Stimulated activated CD4-positive, alpha-beta T cell treated with anti-CD3 and anti-CD28 coated beads, Interleukin-12 subunit alpha, Interleukin-12 subunit beta, amount 100 ng/mL, for 48 hours (primary cell): ENCODE results near the gene NAALADL2.
"Not testable (repeated sequence)": the region's sequence is repeated elsewhere in the genome, so short reads cannot be mapped to it uniquely, and the experiment has no call there.

Source experiments
- DNase-seq, 3 donors: peaks; one replicate each; pipeline ENCODE4 v3.0.0-alpha.2; 2020; ENCODE audit warnings: low read depth in 2 of 3, low spot score in 1 of 3

The NAALADL2 gene

DNA sequence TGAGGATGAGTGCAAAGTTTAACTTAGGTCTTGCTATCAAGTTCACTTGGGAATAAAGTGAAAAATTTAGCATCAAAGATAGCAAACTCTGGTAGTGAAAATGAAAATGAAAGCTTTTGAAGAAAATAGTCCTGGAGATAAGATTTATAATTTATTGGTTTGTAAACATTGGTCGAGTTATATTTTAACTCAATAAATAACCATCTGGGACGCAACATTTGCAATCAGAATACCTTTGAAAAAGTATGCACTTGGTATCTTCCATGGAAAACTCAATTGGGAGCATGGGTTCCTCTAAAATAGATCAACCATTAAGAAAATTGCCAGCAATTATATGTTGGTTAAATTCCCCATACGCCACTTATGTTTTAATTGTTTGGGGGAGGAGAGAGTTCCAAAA, 209.5 kb downstream of the NAALADL2 start:
- no peak for DNase-seq

DNA sequence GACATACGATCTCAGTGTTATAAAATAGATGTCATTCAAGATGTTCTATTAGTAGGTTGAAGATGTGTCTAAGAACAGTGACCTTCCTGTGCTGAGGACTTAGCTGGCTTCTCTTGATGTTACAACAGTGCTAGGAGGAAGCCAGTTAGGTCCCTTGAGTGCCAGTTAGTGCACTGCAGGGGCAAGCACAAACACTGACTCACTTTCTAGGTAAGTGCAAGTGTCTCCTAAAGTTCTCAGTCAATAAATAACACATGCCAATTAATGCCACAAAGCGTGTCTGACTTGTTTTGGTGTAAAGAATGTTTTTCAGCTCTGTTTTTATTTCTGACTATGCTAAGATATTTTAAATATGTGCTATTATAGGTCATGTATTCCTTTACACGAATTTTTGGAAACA, 211.8 kb downstream of the NAALADL2 start:
- no peak for DNase-seq

DNA sequence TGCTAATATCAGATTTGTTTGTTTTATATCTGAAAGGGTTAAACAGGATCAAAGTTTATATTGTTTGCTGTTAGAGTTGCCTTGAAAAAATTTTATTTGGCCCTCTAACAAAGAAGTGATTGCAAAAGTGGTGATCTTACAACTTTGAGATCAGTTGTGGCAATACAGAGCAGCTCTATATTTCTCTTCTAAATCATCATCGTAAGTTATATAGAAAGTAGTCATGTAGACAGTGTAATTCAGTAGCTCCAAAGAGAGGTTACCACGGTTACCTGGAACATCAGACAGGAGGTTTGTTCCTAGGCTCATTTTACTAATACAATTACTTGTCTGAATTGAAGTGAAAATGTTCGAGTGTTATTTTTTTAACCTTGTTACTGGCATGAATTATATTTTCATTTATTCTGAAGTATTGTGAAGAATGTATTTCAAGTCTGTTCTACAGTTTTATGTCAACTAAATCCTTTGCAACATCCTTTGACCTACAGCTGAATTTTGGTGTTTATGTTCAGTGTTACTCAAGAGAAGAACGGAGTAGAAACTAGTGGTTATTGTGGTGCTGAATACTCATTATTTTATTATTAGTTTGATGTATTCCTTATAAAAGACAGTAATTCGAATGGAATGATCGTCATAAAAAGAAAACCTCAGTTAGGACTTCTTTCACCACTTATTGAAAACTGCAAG, 214.2 kb downstream of the NAALADL2 start:
- DNase-seq: no peak

DNA sequence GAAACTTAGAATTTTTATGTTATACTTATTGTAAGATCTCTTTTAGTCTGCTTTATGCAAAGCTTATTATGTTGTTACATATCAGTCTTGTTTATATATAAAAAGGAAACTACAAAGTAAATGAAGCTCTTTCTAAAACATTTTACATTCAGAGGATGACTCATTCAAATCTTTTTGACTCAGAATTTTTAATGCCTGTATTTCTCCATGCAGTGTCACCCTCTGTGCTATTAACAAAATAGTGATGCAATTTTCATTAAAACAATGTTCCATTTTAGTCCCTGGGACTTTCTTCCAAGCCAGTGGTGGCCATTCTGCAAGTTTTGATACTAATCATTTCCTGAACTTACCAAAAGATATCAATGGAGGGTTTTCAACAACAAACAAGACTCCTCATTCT, 216.1 kb downstream of the NAALADL2 start:
- no peak for DNase-seq

DNA sequence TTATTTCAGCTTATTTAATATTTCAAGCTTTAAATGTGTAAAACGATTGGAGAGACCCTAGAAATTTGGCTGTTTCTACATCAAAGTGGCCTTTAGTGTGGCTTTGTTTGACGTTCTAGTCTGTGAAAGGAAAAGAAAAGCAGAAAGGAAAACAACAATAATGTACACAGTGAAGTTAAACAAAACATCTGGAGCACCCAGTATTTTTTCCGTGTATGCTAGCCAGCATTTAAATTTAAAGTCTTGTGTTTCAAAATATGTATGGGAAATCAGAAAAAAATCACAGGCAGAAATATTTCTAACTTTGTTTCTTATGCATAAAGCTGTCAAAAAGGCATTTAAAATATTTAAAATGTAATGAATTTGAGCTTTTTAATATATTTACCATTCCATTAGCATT, 218.1 kb downstream of the NAALADL2 start:
- no peak for DNase-seq

DNA sequence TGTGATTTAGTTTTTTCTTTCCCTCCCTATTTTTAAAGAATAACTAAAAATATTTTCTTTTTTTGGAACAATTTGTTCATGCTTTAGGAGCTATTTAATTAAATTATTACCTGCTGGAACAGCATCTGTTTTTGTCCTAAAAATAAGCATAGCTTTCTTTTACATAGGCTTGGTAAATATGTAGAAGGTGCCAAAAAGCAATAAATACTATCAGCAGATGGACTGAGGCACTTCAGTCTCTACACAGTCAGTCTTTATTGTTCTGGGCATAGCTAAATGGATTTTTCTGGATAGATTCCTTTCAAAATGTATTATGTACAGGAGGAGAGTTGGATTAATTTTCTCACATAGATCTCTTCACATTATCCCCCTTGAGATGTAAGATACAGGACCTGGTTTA, 223.5 kb downstream of the NAALADL2 start:
- no peak for DNase-seq

DNA sequence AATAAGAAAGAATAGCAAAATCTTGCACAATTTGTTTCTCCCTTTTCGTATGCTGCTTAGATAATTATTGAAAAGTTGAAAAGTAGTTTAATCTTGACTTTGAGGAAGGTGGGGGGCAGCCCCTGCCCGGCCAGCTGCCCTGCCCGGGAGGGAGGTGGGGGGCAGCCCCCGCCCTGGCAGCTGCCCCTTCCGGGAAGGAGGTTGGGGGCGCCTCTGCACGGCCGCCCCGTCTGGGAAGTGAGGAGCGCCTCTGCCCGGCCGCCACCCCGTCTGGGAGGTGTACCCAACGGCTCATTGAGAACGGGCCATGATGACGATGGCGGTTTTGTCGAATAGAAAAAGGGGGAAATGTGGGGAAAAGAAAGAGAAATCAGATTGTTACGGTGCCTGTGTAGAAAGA, 228.0 kb downstream of the NAALADL2 start:
- DNase-seq: not testable (repeated sequence)

DNA sequence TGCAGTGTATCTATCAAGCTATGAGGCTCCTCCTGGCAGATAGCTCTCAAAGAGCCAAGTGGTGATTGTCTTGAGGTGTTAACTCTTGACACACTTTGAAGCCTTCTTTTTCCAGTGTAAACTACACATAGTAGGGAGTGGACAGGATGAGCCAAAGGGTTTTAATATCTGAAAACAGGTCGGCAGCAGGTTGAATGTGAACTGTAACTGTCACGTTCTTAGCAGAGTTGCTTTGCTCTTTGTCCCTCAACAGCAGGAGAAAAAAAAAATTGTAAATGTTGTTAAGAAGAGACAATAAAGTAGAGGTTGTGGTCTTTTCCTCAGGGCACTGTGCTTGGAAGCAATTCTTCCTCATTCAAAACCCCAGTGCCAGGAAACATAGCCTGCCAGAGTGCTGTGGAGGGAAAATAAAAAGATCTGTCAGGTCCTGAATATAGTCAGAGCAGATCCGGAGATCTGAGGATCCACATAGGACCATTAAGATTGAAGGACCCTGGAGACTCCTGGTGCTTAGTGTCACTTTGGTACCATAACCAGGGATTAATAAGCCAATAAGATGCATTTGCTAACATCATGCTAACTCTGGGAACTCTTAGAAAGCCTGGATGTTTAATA, 229.7 kb downstream of the NAALADL2 start:
- DNase-seq: no peak

DNA sequence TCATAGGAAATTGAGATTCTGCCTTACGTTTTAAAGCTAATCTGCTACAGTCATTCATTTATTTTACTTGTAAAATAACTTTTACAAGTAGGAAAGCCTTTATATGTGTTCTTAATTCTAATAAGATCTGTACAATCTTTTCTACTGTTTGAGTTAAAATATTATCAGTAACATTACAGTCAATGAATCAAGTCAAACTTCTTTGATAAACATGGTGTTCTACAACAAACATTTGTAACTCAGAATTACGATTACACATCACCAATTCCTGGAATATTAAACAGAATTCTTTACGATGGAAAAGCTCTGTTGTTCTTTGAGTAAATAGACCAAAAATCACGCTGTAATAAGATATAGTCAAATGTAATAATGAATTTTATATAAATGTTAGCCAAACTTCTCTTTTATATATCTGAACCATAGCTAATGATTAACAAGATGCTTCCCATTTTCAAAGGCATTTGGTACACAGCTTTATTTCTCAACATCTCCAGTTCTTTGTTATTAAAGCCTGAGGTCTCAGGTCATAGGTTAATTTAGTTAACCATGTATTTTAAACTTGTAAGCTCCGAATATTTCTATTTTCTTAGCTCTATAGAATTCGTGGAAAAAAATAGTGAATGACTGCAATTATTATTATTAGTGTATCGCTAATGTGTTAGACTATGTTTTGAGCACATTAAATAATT, 232.4 kb downstream of the NAALADL2 start:
- no peak for DNase-seq

DNA sequence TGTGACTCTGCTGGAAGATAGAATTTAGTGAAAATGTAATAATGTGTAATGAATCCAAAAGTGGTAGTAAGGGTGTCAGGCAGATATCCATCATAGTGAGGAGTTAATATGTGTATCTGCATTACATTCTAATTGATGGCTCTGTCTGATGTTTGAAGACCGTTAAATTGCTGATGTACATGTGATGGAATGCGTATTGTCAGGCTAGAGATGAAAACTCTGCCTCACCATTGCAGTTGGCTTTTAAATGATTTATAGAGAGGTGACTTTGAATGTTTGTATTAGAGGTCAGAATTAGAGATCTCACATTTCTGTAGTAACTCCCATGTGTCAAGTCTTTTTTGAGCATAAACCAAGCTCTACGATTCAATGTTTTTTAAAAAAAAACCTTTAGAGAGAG, 234.6 kb downstream of the NAALADL2 start:
- no peak for DNase-seq

DNA sequence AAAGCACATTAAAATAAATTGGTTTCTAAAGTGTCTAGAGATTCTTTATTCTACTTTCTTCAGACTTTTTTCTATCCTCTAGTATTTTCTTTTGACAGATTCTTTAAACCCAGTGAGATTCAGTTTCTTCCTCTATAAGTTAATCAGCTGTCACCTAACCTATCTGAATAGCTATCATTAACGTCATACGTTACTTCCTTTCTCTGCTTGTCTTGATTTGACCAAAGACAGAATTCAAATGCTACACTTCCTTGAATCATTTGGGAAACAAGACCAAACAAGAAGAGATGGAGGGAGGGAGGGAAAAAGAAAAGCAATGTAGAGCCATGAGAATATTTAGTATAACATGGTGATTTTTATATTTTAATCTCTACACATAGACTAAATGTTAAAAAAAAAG, 235.2 kb downstream of the NAALADL2 start:
- no peak for DNase-seq

DNA sequence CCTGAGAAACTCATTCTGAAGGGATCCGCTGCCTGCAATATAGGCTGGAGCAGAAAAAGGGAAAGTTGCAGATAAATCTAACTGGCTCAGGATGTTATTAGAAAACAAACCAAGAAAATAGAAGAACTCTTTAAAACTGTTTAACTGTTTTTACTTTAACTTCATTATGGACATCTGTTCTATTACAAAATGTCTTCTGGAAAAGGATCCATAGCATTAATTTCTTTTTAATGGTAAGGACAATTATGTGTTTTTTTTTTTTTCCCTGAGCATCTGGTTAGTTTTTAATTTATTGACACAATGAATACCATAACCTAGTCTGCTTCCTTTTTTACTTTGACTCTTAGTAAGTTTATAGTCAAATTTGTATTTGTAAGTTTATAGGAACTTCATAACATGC, 239.5 kb downstream of the NAALADL2 start:
- no peak for DNase-seq

DNA sequence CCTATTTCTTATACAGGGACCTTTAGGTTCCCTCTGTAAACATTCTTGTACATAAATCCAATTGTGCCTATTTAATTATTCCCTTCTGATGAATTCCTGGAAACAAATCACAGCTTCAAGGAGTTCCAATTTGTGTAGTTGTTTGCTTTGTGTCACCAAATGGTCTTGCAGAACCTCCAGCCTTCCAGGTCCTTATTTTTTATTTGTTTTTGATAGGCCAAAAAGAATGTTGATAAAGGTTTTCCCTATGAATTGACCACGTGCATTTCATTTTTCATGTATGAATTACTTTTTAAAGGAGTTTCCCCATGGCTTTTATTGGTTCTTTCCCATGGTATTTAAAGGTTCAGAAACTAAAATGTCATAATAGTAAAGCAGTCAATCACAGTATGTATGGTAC, 243.0 kb downstream of the NAALADL2 start:
- no peak for DNase-seq

DNA sequence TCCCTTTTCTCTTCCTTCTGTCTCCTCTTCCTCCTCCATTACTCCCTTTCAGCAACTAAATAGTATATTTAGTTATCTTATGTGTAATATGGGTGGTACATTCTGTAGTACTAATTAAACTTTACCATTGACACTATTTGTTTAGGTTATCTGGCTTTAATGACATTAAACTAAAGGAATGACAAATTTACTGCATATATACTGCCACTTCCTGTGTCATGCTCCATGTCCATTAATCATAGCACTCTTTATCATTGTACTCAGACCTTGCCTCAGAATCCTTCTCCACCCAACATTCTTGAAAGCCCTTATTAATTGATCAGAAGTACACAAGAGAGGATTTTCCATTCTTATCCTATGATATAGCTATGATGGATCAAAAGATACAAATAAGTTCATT, 244.2 kb downstream of the NAALADL2 start:
- no peak for DNase-seq

DNA sequence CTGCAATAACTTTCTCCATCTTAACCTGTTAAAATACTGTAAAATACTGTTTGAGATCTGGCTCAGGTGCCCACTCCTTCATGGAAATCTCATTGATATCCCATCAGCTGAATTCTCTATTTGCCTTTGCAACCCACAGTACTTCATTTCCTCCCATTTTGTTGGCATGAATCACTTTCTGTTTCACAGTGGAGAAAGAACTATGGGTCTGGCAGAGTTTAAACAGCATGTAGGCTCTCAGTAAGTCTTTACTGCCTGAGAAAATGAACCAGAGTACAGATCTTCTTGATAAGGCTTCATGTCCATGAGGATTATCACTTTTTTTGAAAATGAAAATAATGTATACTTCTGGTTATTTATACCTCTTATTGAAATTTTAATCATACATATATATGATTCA, 245.9 kb downstream of the NAALADL2 start:
- DNase-seq: no peak

DNA sequence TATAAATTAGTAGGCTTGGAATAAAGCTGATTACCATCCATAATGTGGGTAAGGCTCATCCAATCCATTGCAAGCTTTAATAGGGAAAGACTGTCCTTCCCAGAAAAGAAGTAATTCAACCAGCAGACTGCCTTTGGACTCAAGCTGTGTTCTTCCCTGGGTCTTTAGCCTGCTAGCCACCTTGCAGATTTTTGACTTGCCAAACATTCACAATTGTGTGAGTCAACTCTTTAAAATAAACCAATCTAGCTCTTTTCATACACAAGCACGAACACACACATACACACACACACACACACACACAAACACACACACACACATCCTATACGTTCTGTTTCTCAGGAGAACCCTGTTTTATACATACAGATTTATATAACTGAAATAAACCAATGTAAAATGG, 248.1 kb downstream of the NAALADL2 start:
- no peak for DNase-seq

DNA sequence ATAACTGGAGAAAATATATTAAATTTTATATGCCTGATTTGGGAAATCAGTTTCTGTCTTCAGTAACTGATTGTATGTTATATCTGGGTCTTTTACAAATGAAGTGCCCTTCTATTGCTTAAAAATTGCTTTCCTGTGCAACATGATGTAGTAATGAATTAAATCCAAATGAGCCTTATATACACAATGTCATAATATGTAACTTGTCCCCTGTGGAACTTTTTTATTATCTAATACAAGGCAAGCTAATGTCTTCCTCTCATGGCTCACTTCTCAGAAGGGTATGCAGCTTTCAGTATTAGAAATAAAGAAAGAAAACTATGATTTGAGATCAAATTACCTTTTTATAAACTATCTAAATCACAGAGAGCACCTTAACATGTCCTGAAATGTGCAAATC, 248.9 kb downstream of the NAALADL2 start:
- DNase-seq: no peak

DNA sequence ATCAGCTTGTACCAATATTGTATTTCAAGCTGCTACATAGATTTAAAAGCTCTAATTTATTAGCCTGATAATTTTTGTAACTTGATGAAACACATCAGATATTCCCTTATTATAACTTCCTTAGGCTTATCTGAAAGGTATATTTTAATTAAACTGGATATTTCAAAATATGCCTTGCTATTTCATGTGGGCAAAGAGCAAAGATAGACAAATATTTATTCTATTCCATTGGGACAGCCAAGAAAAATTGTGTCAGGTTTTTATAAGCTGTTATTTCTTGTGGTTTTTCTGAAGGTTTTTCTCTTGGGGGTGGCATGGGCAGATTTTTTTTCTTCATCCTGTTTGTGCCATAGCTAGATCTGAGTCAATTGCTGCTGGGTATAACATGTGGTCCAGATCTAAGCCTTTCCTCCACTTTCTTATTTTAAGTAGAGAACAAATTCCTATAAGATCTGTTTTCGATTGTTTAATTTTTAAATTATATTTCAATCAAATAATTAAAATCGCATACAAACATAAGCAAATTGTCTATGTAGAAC, 249.5 kb downstream of the NAALADL2 start:
- no peak for DNase-seq

DNA sequence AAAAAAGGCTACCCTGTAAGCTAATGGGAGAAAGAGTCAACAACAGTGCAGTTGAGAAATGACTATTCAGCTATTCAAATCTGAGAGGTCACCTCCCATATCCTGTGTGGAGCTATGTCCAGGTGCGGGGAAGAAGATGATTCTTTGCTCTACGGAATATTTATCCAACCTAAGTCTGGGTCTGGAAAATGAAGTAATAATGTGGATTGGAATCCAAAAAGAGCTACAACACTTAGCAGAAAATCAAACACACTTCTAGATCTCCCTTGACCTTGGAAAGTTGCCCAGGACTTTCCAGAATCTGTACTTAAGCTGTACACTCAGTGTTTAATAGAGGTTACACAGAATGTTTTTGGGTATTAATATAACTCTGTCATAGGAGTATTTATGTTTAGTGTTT, 251.9 kb downstream of the NAALADL2 start:
- DNase-seq: no peak

DNA sequence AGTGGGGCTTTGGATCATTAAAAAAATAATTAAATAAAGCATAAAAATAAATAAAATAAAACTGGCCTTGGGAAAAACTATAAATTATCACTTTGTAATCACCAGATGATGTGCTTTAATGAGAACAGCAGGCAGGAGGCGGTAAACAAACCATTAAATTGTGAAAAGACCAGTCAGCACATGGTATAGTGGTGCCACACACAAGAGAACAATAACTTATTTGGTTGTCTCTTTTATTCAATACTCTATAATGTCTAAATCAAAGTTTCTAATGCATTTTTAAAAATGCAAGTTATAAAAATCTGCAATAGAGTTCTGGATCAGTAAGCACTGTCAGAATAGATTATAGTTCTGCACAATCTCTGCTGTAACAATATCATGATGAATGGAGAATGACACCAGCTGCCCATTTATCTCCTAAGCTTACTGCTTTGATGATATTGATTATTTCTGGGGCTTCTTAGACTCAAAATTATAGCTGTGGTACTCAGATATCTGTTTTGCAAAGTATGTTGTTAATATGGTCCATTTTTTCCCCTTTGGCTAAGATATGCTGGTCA, 259.3 kb downstream of the NAALADL2 start:
- no peak for DNase-seq

DNA sequence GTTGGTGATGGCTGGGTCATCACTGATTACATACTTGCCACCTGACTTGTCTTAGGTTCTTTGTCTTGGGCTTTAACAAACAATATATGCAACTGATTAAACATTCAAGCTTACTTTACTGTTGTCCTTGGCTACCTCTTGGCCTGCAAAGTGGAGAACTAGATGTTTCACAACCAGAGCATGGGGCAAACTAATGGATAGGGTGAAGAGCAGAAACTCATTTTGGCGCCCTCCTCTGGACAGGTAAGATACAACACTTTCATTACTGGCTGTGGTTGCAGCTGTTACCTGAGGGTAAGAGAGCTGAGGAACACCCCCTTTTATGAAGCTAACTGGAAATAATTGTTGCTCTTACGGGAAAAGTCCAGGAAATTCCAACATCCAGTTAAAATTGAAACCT, 262.1 kb downstream of the NAALADL2 start:
- no peak for DNase-seq

DNA sequence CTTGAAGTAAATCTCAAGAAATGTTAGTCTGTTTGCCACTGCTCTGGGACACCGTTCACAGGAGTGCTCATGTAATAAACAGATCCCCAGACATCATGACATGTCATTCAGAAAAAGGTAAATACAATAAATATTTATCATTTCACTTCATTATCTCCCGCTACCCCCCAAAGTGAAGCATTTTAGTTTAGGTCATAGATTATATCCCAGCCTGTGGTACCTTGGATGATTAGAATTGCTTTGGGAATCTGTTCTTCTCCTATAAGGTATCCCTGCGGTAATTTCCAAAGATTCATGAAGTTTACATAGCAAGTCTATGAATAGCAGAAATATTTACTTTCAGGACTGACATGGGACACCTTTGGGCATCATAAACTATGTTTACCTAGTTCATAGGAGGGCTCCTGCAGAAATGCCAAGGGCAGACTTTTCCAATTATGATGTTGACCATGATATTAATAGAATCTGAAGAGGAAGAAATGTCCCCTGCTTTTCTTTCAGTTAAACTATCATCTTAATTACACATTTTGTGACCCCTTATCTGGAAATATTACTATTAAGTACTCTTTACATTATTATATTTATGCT, 268.0 kb downstream of the NAALADL2 start:
- no peak for DNase-seq
